Bronchial epithelial cell (primary cell): ENCODE results near the gene ADGRF3. TPM values are rescaled to one million over a fixed set of nuclear protein-coding genes. Genes with fewer than 3 reads are reported as not detected.

Experiments used
- DNase-seq: peaks from one replicate; pipeline ENCODE4 v3.0.0-alpha.2; 2010; ENCODE audit warnings: low read depth
- FAIRE-seq: peaks from 2 replicates; lab custom pipeline; 2011; peaks lifted over from hg19 to GRCh38; lab: Jason Lieb, UNC
- H3K27me3 ChIP-seq: 2 replicates; pipeline ENCODE4 v1.5.1; 2011; ENCODE audit warnings: low read length; ENCODE audit not compliant: control insufficient read depth, insufficient read depth
- H3K36me3 ChIP-seq: 2 replicates; pipeline ENCODE4 v1.5.1; 2011; ENCODE audit warnings: low read length; ENCODE audit not compliant: control insufficient read depth, insufficient read depth
- H3K4me3 ChIP-seq: 2 replicates; pipeline ENCODE4 v1.5.1; 2011; ENCODE audit warnings: mild to moderate bottlenecking, low read depth, low read length, control low read depth
- CTCF ChIP-seq: IDR thresholded peaks from 2 replicates; pipeline ENCODE4 v1.5.1; 2011; ENCODE audit warnings: mild to moderate bottlenecking, moderate library complexity, low read length, control low read depth, inconsistent platforms; ENCODE audit not compliant: insufficient read depth, severe bottlenecking
- total RNA-seq: library from RNA; depleted of rRNA; stranded (reverse); fragments of >200 nt; gene quantifications from 2 replicates; pipeline ENCODE4 v1.2.1, GENCODE V29; 2014

Gene ADGRF3
- total RNA-seq, 1 donor from 2014 or later, result not detected

- Histone ChIP-seq H3K4me3 (no peak overlapping the region), H3K36me3 (peaks cover 9% of the 10 kb centered on the region), H3K27me3 (no peaks in the 10 kb centered on the region)
- DNase-seq, result no peak
- no peak for FAIRE-seq
- no peak for TF ChIP-seq CTCF
Measured at GRCh38 chr2:26285931-26286330, 60.7 kb downstream of the ADGRF3 start.

DNA sequence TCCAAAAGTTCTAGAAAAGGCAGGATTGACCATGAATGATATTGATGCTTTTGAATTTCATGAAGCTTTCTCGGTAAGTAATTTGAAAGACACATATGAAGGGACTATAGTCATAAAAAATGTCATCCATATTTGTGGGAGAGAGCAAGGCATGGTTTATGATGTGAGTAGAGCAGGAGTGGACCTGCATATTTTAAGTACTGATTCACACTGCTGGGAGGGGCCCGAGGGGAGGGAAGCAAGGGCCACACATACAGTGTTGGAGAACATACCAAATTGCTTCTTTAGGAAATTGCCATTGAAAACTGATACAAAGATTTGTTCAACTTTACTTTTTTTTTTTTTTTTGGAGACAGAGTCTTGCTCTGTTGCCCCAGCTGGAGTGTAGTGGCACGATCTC is 62.5 kb downstream of the ADGRF3 start:
- DNase-seq (peak; percentile 75), FAIRE-seq (no peak)
- peaks cover 11% of the 10 kb centered on the region for H3K36me3 ChIP-seq

DNA sequence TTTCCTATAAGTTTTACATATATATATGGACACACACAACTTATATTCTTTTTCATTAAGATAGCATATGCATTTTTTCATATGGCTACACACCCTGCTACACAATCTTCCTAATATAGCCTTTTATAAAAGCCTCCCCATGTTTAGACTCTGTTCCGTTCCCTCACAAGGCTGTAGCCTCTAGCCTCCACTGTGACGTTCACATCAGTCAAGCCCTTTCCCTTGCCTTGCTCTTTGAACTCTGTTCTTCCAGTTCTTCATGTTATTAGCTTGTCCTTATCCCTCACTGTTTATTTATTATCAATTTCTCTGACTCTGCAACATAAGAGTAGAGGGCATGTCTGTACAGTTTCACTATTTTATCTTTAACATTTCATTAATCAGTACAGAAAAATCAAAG is 63.0 kb downstream of the ADGRF3 start:
- TF ChIP-seq CTCF, result no peak
- H3K4me3 ChIP-seq, result no peak overlapping the region
- H3K27me3 ChIP-seq, result no peaks in the 10 kb centered on the region
- H3K36me3 ChIP-seq, result peaks cover 14% of the 10 kb centered on the region
- FAIRE-seq (no peak), DNase-seq (no peak)

More for the DNA sequence above, 62.5 kb downstream of the ADGRF3 start:
- Histone ChIP-seq H3K4me3 (no peak overlapping the region), H3K27me3 (no peaks in the 10 kb centered on the region)
- TF ChIP-seq CTCF, result no peak

GRCh38 chr2:26281226-26281625 is 65.4 kb downstream of the ADGRF3 start:
- TF ChIP-seq CTCF, result no peak
- Histone ChIP-seq H3K4me3 (no peak overlapping the region), H3K36me3 (peaks cover 19% of the 10 kb centered on the region), H3K27me3 (no peaks in the 10 kb centered on the region)
- peak; percentile 82 for DNase-seq
- no peak for FAIRE-seq

- TF ChIP-seq CTCF, result no peak
- Histone ChIP-seq H3K4me3 (no peak overlapping the region), H3K27me3 (no peaks in the 10 kb centered on the region), H3K36me3 (peaks cover 13% of the 10 kb centered on the region)
- FAIRE-seq, result no peak
- no peak for DNase-seq
Measured at GRCh38 chr2:26279886-26280285, 66.7 kb downstream of the ADGRF3 start.
